Stimulated activated CD8-positive, alpha-beta memory T cell treated with anti-CD3 and anti-CD28 coated beads, Interleukin-12 subunit alpha, Interleukin-12 subunit beta, amount 100 ng/mL, for 24 hours (primary cell): ENCODE results near the gene ZBTB20.
A peak's percentile ranks its signal among the peaks of the same experiment; 100 is the strongest.

Source experiments
- DNase-seq: peaks from one replicate; pipeline ENCODE4 v3.0.0-alpha.2; 2020; ENCODE audit errors: extremely low read depth

ZBTB20 gene

DNA sequence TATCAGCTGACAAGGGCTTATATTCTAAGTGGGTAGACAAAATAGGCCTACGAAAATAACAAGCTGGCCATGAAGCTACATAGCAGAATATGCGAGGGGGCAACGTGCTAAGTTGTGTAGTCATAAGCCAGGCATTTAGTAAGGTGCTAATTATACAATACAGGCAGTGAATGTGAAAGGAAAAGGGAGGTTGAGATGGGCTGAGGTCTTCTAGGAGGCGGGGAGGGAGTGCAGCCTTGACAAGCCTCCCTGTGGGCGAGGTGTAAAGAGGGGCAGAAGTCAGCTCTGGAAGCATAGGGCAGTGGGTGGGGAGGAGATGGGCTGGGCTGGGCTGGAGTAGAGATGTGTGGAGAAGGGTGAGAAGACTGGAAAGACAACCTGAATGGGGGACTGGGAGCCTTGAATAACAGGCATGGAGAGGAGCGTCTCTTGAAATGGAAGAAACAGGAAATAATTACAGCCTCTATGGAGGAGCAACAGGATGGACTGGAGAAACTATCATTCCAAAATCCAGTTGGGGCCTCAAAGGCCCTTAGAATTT is 852.1 kb downstream of the ZBTB20 start:
- no peak for DNase-seq

DNA sequence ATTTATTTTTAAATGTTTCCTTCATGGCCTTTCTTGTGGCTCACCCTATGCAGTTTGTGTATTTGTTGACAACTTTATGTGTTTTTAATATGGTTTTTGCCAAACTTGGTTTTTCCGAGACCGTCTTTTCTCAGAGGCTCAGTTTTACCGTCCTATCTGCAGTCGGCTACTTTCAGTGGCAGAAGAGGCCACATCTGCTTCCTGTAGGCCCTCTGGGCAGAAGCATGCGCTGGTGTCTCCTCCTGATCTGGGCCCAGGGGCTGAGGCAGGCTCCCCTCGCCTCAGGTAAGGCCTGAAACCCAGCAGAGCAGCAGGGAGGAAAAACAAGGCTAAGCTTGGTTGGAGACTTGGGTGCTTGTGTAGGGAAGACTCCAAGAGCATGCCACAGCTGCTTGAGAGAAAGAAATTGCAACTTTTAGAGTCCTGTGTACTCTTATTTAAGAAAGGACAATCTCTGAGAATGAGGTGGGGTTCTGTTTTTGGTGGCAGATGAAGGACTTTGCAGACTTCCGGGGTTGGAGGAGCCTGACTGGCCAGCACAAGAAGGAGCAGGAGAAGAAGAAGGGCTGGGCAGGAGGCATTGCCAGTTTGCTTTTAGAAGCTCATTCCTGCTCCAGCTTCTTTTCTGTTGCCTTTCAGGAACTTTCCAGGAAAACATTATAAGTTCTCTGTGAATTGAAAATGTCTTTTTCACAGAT is 853.1 kb downstream of the ZBTB20 start, which contains the start of gene TIGIT:
TSS of gene TIGIT (plus strand) at position 191 of the 698 bp plus-strand sequence. CDS start at position 225, 34 bp downstream.
- DNase-seq, result no peak

DNA sequence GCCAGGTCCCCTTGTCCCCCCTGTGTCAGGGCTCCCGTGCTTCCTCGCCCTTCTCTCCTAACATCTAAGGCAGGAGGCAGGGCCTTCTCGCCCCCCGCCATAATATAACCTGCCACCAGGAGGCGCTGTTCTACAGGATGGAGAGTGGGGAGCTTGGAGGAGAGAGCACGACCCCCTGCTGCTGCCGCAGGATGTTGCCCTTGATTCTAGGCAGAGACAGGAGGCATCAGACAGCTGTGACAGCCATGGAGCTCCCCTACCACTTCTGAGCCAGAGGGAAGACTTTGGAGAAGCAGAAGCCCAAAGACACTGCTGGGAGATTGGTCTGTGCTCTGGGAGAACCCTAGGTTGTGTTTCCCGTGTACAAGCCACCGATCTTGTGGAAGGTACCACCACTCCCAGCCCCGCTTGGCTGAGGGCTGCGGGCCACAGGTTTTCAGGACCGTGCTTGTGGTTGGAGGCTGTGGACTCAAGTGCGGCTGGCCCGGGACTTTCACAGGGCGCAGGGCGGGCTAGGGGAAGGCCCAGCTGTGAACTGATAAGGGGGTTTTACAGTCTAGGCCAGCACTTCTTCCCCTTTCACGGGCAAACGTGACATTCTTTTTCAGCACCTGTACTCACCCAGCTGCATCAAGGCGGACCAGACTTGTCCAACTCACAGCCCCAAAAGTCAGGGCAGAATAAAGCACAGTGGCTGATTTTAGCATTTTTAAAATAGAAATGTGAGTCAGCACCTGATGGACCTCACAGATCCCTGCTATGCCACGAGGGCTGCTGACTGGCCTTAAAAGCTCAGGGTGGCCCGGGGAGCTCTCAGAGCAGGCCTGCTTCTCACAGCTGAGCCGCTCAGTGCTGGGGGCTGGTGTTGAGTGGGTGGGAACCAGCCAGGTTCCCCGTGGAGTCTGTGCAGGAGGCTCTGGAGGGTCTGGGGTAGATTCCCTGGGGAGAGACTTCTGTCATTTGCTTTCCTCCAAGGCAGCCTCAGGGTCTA is 855.9 kb downstream of the ZBTB20 start:
- DNase-seq, result peak; percentile 78

DNA sequence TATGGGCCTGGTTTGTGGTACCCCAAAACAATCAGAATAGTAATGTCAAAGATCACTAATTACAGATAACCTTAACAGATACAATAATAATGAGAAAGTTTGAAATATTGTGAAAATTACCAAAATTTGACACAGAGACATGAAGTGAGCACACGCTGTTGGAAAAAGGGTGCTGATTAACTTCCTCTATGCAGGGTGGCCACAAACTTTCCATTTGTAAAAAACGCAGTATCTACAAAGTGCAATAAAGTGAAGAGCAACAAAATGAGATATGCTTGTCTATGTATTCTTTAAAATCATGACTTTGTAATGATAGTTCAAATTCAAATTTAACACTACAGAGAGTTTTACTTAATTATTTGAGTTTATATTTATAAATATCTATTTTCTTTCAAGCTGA is 860.8 kb downstream of the ZBTB20 start:
- DNase-seq, result no peak

DNA sequence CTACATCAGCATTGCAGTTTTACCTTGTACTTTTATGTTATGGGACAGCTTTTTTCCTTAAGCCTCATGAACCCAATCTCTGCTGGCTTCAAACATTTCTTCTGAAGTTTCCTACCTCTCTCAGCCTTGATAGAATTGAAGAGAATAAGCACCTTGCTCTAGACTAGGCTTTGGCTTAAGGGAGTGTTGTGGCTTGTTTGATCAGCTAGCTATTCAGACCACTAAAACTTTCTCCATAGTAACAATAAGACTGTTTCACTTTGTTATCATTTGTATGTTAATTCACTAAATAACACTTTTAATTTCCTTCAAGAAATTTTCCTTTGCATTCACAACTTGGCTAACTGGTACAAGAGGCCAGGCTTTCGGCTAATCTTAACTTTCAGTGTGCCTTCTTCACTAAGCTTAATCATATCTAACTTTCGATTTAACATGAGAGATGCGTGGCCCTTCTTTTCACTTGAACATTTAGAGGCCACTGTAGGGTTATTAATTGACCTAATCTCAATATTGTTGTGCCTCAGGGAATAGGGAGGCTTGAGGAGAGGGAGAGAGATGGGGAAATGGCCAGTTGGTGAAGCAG is 861.3 kb downstream of the ZBTB20 start:
- DNase-seq, result no peak

DNA sequence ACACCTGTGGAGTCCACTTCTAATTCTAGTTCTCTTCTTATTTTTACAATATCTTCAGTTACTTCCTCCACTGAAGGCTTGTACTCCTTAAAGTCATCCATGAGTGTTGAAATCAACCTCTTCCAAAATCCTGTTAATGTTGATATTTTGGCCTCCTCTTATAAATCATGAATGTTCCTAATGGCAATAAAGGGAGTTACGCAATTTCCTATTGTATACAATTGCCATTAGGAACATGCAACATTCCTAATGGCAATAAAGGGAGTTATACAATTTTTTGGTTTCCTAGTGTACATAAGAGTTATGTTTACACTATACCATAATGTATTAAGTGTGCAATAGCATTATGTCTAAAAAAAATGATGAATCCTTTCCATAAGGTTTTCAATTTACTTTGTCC is 862.4 kb downstream of the ZBTB20 start:
- DNase-seq, result no peak
